K562 (cell line): ENCODE measurements around the gene PPP1R9A. TPM values are rescaled to one million over a fixed set of nuclear protein-coding genes. Genes with fewer than 3 reads are reported as not detected.

Experiments used
- ATAC-seq: fragments of 200-7000 bp; cut with Tn5 transposase; 3 replicates; pipeline ENCODE4 v1.9.1; 2020; ENCODE audit warnings: moderate library complexity
- BruUV-seq: library from RNA; stranded (reverse); fragments of 400-500 nt; replicated peaks from 2 replicates; lab custom pipeline; 2021; lab: Mats Ljungman, UMichigan
- CTCF ChIA-PET: fragments of 300-600 bp; formaldehyde crosslinking; extraction: SDS; loops from one replicate; lab custom pipeline; 2021; ENCODE audit warnings: low intra/inter-chr PET ratio; lab: Yijun Ruan, JAX
- POLR2A ChIA-PET: fragments of 300-600, 350-650 bp; sonication (Branson Sonifier 250); formaldehyde crosslinking; extraction: SDS; loops from one replicate; lab custom pipeline; 2021; ENCODE audit warnings: antibody characterized with exemption, inconsistent platforms; lab: Yijun Ruan, JAX
- DNase-seq, 4 experiments: peaks; one replicate each; pipeline versions ENCODE4 v3.0.0 to v3.0.0-alpha.2; 2011 to 2018; ENCODE audit warnings: low spot score in 3 of 4, mixed read lengths in 3 of 4; ENCODE audit errors: extremely low read depth in 1 of 4
- FAIRE-seq: peaks from 2 replicates; lab custom pipeline; 2011; peaks lifted over from hg19 to GRCh38; lab: Jason Lieb, UNC
- H2AFZ ChIP-seq: 2 replicates; pipeline ENCODE4 v1.6.0; 2011; ENCODE audit warnings: low read depth, low read length, control low read depth, inconsistent platforms
- H3K27ac ChIP-seq: fragments of 200-600 bp; 3 replicates; pipeline ENCODE4 v1.8.0; 2011; ENCODE audit warnings: low read depth, mild to moderate bottlenecking, control low read depth, inconsistent platforms, low read length, moderate library complexity, mixed read lengths; ENCODE audit errors: extremely low read depth
- H3K27me3 ChIP-seq, 2 experiments: fragments of 300-600 bp in 1 of 2; 2 replicates in 1 of 2; 3 replicates in 1 of 2; pipeline versions ENCODE4 v1.6.0 to v1.8.0; 2011; ENCODE audit warnings: inconsistent platforms in 2 of 2, low read length in 2 of 2, mild to moderate bottlenecking in 1 of 2, mixed read lengths in 1 of 2, moderate library complexity in 1 of 2; ENCODE audit not compliant: control insufficient read depth in 2 of 2, insufficient read depth in 2 of 2
- H3K36me3 ChIP-seq: fragments of 300-600 bp; 3 replicates; pipeline ENCODE4 v1.8.0; 2011; ENCODE audit warnings: mild to moderate bottlenecking, low read length, inconsistent platforms; ENCODE audit not compliant: control insufficient read depth, insufficient read depth
- H3K4me1 ChIP-seq, 2 experiments: fragments of 200-600 bp in 1 of 2; replicated peaks in 1 of 2; 2 replicates in 1 of 2; 3 replicates in 1 of 2; pipeline versions ENCODE4 v1.5.1 to v1.8.0; 2011; ENCODE audit warnings: inconsistent platforms in 2 of 2, low read length in 2 of 2, mild to moderate bottlenecking in 1 of 2, mixed read lengths in 1 of 2, moderate library complexity in 1 of 2; ENCODE audit not compliant: control insufficient read depth in 2 of 2, insufficient read depth in 2 of 2
- H3K4me2 ChIP-seq: 2 replicates; pipeline ENCODE4 v1.6.1; 2011; ENCODE audit warnings: low read length, control low read depth, inconsistent platforms, mixed read lengths; ENCODE audit not compliant: insufficient read depth
- H3K4me3 ChIP-seq: fragments of 200-600 bp; sonication (generic), shearing (Covaris generic); 2 replicates; pipeline ENCODE4 v1.5.1; 2016; ENCODE audit warnings: control low read depth, inconsistent platforms
- H3K79me2 ChIP-seq: fragments of 200-600 bp; 3 replicates; pipeline ENCODE4 v1.8.0; 2011; ENCODE audit warnings: low read length, inconsistent platforms; ENCODE audit not compliant: control insufficient read depth, insufficient read depth
- H3K9ac ChIP-seq, 2 experiments: 2 replicates each; pipeline versions ENCODE4 v1.6.0 to v1.6.1; 2011; ENCODE audit warnings: low read depth in 2 of 2, low read length in 2 of 2, control low read depth in 1 of 2, inconsistent platforms in 1 of 2, mild to moderate bottlenecking in 1 of 2, mixed read lengths in 1 of 2; ENCODE audit not compliant: insufficient read depth in 1 of 2
- H3K9me1 ChIP-seq: one replicate; pipeline ENCODE4 v1.6.0; 2011; ENCODE audit warnings: inconsistent platforms, mild to moderate bottlenecking, low read length, moderate library complexity; ENCODE audit not compliant: control insufficient read depth, insufficient read depth
- H3K9me3 ChIP-seq: replicated peaks from 2 replicates; pipeline ENCODE4 v1.5.1; 2011; ENCODE audit warnings: low read depth, low read length, inconsistent platforms; ENCODE audit not compliant: control insufficient read depth, insufficient read depth
- H4K20me1 ChIP-seq: replicated peaks from 2 replicates; pipeline ENCODE4 v1.6.1; 2011; ENCODE audit warnings: low read length, inconsistent platforms, mixed read lengths; ENCODE audit not compliant: control insufficient read depth, insufficient read depth
- NEUROD1 ChIP-seq: fragments of 150-350 bp; IDR thresholded peaks from 2 replicates; pipeline ENCODE4 v1.6.1; 2014; ENCODE audit warnings: borderline replicate concordance, low read length, low read depth; ENCODE audit not compliant: partially characterized antibody
- NFE2L1 ChIP-seq: fragments of 450-650 bp; IDR thresholded peaks from 2 replicates; pipeline ENCODE4 v1.6.1; 2016; ENCODE audit warnings: missing genetic modification characterization, low read depth, mild to moderate bottlenecking, missing compliant biosample characterization, moderate library complexity, borderline replicate concordance
- RFX1 ChIP-seq: fragments of 450-650 bp; IDR thresholded peaks from 2 replicates; pipeline ENCODE4 v1.6.1; 2016; ENCODE audit warnings: mild to moderate bottlenecking, moderate library complexity
- TAL1 ChIP-seq: fragments of 450-650 bp; IDR thresholded peaks from 2 replicates; pipeline ENCODE4 v1.6.1; 2016; ENCODE audit warnings: mild to moderate bottlenecking
- XRCC3 ChIP-seq: fragments of 450-650 bp; IDR thresholded peaks from 2 replicates; pipeline ENCODE4 v1.6.1; 2017; ENCODE audit warnings: mild to moderate bottlenecking, moderate library complexity
- YBX1 ChIP-seq: fragments of 450-650 bp; IDR thresholded peaks from 2 replicates; pipeline ENCODE4 v1.7.1; 2016; ENCODE audit warnings: mild to moderate bottlenecking
- ZC3H11A ChIP-seq: IDR thresholded peaks from 2 replicates; pipeline ENCODE4 v1.6.1; 2012; ENCODE audit warnings: low read depth, low read length, improper control_type of control experiment
- ZNF124 ChIP-seq: sonication (generic); formaldehyde crosslinking; IDR thresholded peaks from 2 replicates; pipeline ENCODE4 v1.8.1; 2022; ENCODE audit warnings: missing genetic modification reagents
- ZNF717 ChIP-seq: fragments of 250-450 bp; sonication (Bioruptor Pico); IDR thresholded peaks from 2 replicates; pipeline ENCODE4 v1.5.0; 2021
- ZNF830 ChIP-seq: fragments of 250-450 bp; sonication (Bioruptor Pico); IDR thresholded peaks from 2 replicates; pipeline ENCODE4 v1.5.0; 2021; ENCODE audit warnings: mild to moderate bottlenecking
- WGBS: fragments of 100-300 bp; shearing (Covaris generic); methylation state at CpG from one replicate; pipeline ENCODE4 v1.1.6; 2016; ENCODE audit warnings: low coverage, mixed read lengths; ENCODE audit not compliant: insufficient coverage; ENCODE audit errors: missing lambda C conversion rate; 5-methylcytosine and 5-hydroxymethylcytosine counted together
- in situ Hi-C: fragments of 300-500 bp; cut with MboI; formaldehyde crosslinking; loops from 4 replicates; pipeline ENCODE4 v1.15.0; 2018; ENCODE audit warnings: inconsistent platforms, mixed read lengths
- intact Hi-C: fragments of 100-400 bp; cut with micrococcal nuclease; formaldehyde crosslinking; loops from 2 replicates; pipeline ENCODE4 v1.14.2; 2022
- polyA plus RNA-seq, 8 experiments: library from polyadenylated mRNA; depleted of rRNA in 4 of 8; stranded (reverse) in 5 of 8; unstranded in 3 of 8; fragments of >200 nt; fragmentation: Nextera tagmentation in 2 of 8; fragmentation: Illumina TruSeq in 1 of 8; extraction: Ambion mirVana in 2 of 8; extraction: Trizol in 1 of 8; gene quantifications; 2 replicates each; pipeline versions ENCODE4 v1.2.1 to v1.2.3, GENCODE V29; 2011 to 2014; ENCODE audit warnings: inconsistent platforms in 1 of 8, missing spikeins in 1 of 8
- total RNA-seq, 7 experiments: library from RNA; depleted of rRNA in 6 of 7; stranded (reverse); fragments of >200 nt in 6 of 7; fragmentation: Illumina TruSeq in 2 of 7; extraction: Trizol in 2 of 7; gene quantifications; 2 replicates each; pipeline versions ENCODE4 v1.2.1 to v1.2.3, GENCODE V29; 2011 to 2021; ENCODE audit warnings: low replicate concordance in 1 of 7
- TF ChIP-seq, protein P1 (sequence below): fragments of 250-450 bp; sonication (Bioruptor Pico); IDR thresholded peaks from 2 replicates; pipeline ENCODE4 v1.4.0; 2020; ENCODE audit warnings: mild to moderate bottlenecking, moderate library complexity
- TF ChIP-seq, protein P2 (sequence below): sonication (generic); formaldehyde crosslinking; IDR thresholded peaks from 2 replicates; pipeline ENCODE4 v1.8.0; 2022; ENCODE audit warnings: mild to moderate bottlenecking, missing genetic modification reagents
- TF ChIP-seq, protein P3 (sequence below): fragments of 450-650 bp; IDR thresholded peaks from 2 replicates; pipeline ENCODE4 v1.6.1; 2016; ENCODE audit warnings: antibody characterized with exemption
- TF ChIP-seq, protein P4 (sequence below): fragments of 250-450 bp; sonication (Bioruptor Pico); IDR thresholded peaks from 2 replicates; pipeline ENCODE4 v1.5.0; 2021; ENCODE audit warnings: mild to moderate bottlenecking, borderline replicate concordance

PPP1R9A gene
- total and polyA plus RNA-seq, 9 of the 15 experiments (the other 6 are each of a cell fraction or from before 2014, with no cell fraction given), result 0.24 TPM; not detected in 8

DNA sequence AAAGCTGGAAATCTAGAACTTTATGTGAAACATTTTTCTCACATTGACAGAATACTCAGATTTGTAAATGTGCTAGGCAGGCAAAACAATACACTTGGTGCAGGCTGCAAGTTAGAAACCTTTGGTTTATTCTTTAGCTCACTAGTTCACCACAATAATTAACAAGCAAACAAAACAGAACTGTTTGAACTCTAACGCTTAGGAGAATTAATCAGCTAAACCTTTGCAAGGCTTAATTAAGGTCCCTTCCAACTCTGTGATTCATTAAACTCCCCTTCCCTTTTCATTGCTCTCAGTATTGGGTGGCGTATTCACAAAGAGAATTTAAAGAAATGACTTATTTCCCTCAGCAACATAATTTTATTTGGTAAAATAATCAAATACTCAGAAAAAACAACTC lies 317.9 kb downstream of the PPP1R9A start:
- Histone ChIP-seq H3K4me3 (no peak overlapping the region), H3K36me3 (no peaks in the 10 kb centered on the region), H3K4me1 (no peaks in the 10 kb centered on the region), H2AFZ (no peak overlapping the region), H3K27ac (no peak overlapping the region), H3K9ac (no peak overlapping the region), H4K20me1 (no peaks in the 10 kb centered on the region), H3K4me2 (no peak overlapping the region), H3K9me1 (no peaks in the 10 kb centered on the region), H3K9me3 (peaks cover 3% of the 10 kb centered on the region), H3K79me2 (no peaks in the 10 kb centered on the region), H3K27me3 (no peaks in the 10 kb centered on the region)
- ChIA-PET CTCF (interaction anchor here (0.7 kb wide), 1 partner anchor 567 kb away, joined by 3 read pairs; no protein-coding TSS in a partner anchor), POLR2A (no interaction called here)
- intact Hi-C loops, result no loop called here
- FAIRE-seq (no peak), DNase-seq (no peak), ATAC-seq (no peak)
- no TSS peak for BruUV-seq
- WGBS, result 0% methylated on average over 2 of the region's 2 CpGs
- no peak for TF ChIP-seq ZNF830 (CRISPR knock-in tag)
- TF ChIP-seq, protein P1, sequence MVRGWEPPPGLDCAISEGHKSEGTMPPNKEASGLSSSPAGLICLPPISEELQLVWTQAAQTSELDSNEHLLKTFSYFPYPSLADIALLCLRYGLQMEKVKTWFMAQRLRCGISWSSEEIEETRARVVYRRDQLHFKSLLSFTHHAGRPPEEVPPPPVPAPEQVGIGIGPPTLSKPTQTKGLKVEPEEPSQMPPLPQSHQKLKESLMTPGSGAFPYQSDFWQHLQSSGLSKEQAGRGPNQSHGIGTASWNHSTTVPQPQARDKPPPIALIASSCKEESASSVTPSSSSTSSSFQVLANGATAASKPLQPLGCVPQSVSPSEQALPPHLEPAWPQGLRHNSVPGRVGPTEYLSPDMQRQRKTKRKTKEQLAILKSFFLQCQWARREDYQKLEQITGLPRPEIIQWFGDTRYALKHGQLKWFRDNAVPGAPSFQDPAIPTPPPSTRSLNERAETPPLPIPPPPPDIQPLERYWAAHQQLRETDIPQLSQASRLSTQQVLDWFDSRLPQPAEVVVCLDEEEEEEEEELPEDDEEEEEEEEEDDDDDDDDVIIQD (CRISPR knock-in tag), result no peak
- TF ChIP-seq TAL1, result no peak
- TF ChIP-seq YBX1, result no peak
- TF ChIP-seq, protein P2, sequence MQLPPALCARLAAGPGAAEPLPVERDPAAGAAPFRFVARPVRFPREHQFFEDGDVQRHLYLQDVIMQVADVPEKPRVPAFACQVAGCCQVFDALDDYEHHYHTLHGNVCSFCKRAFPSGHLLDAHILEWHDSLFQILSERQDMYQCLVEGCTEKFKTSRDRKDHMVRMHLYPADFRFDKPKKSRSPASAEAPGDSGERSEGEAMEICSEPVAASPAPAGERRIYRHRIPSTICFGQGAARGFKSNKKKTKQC (CRISPR knock-in tag), result no peak
- TF ChIP-seq ZC3H11A, result no peak
- no peak for TF ChIP-seq ZNF124 (CRISPR knock-in tag)
- no peak for TF ChIP-seq RFX1
- TF ChIP-seq, protein P3, sequence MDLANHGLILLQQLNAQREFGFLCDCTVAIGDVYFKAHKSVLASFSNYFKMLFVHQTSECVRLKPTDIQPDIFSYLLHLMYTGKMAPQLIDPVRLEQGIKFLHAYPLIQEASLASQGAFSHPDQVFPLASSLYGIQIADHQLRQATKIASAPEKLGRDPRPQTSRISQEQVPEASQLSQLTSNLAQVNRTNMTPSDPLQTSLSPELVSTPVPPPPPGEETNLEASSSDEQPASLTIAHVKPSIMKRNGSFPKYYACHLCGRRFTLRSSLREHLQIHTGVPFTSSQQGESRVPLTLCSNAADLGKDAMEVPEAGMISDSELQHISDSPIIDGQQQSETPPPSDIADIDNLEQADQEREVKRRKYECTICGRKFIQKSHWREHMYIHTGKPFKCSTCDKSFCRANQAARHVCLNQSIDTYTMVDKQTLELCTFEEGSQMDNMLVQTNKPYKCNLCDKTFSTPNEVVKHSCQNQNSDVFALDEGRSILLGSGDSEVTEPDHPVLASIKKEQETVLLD, result no peak
- no peak for TF ChIP-seq ZNF717 (CRISPR knock-in tag)
- TF ChIP-seq, protein P4, sequence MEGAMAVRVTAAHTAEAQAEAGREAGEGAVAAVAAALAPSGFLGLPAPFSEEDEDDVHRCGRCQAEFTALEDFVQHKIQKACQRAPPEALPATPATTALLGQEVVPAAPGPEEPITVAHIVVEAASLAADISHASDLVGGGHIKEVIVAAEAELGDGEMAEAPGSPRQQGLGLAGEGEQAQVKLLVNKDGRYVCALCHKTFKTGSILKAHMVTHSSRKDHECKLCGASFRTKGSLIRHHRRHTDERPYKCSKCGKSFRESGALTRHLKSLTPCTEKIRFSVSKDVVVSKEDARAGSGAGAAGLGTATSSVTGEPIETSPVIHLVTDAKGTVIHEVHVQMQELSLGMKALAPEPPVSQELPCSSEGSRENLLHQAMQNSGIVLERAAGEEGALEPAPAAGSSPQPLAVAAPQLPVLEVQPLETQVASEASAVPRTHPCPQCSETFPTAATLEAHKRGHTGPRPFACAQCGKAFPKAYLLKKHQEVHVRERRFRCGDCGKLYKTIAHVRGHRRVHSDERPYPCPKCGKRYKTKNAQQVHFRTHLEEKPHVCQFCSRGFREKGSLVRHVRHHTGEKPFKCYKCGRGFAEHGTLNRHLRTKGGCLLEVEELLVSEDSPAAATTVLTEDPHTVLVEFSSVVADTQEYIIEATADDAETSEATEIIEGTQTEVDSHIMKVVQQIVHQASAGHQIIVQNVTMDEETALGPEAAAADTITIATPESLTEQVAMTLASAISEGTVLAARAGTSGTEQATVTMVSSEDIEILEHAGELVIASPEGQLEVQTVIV, result no peak
- TF ChIP-seq XRCC3, result no peak
- no peak for TF ChIP-seq NFE2L1 (tag)
- TF ChIP-seq NEUROD1, result no peak
- in situ Hi-C loops, result no loop called here
